Keratinocyte (primary cell): ENCODE measurements around the gene MOCS3. TPM values are rescaled to one million over a fixed set of nuclear protein-coding genes. Genes with fewer than 3 reads are reported as not detected.
A peak's percentile ranks its signal among the peaks of the same experiment; 100 is the strongest.

Experiments
- DNase-seq: peaks from one replicate; pipeline ENCODE4 v3.0.0-alpha.2; 2011; ENCODE audit warnings: low read depth, missing footprints, low spot score
- FAIRE-seq: peaks from 2 replicates; lab custom pipeline; 2011; peaks lifted over from hg19 to GRCh38; lab: Jason Lieb, UNC
- H2AFZ ChIP-seq: 2 replicates; pipeline ENCODE4 v1.6.0; 2012; ENCODE audit warnings: low read length, control low read depth, inconsistent platforms; ENCODE audit not compliant: control insufficient read depth
- H3K27ac ChIP-seq: 2 replicates; pipeline ENCODE4 v1.5.1; 2011; ENCODE audit warnings: low read length; ENCODE audit not compliant: control insufficient read depth, insufficient read depth
- H3K27me3 ChIP-seq: 3 replicates; pipeline ENCODE4 v1.6.0; 2011; ENCODE audit warnings: low read length; ENCODE audit not compliant: control insufficient read depth, insufficient read depth; ENCODE audit errors: extremely low read depth
- H3K36me3 ChIP-seq, 2 experiments: 2 replicates in 1 of 2; 3 replicates in 1 of 2; pipeline ENCODE4 v1.5.1; 2011; ENCODE audit warnings: low read length in 2 of 2, mild to moderate bottlenecking in 1 of 2; ENCODE audit not compliant: control insufficient read depth in 2 of 2, insufficient read depth in 2 of 2; ENCODE audit errors: extremely low read depth in 1 of 2
- H3K4me1 ChIP-seq: 3 replicates; pipeline ENCODE4 v1.5.1; 2011; ENCODE audit warnings: low read length; ENCODE audit not compliant: control insufficient read depth, insufficient read depth; ENCODE audit errors: extremely low read depth
- H3K4me2 ChIP-seq: 3 replicates; pipeline ENCODE4 v1.6.0; 2011; ENCODE audit warnings: low read depth, low read length; ENCODE audit not compliant: control insufficient read depth, insufficient read depth; ENCODE audit errors: extremely low read depth
- H3K4me3 ChIP-seq, 3 experiments: fragments of 200-600 bp in 1 of 3; sonication (generic) in 1 of 3; 2 replicates in 2 of 3; 3 replicates in 1 of 3; pipeline ENCODE4 v1.5.1; 2011 to 2016; ENCODE audit warnings: low read length in 3 of 3, mild to moderate bottlenecking in 3 of 3, control low read depth in 2 of 3, inconsistent platforms in 1 of 3, low read depth in 1 of 3, mixed read lengths in 1 of 3, mixed run types in 1 of 3, moderate library complexity in 1 of 3; ENCODE audit not compliant: control insufficient read depth in 2 of 3, insufficient read depth in 2 of 3; ENCODE audit errors: extremely low read depth in 1 of 3
- H3K79me2 ChIP-seq: 2 replicates; pipeline ENCODE4 v1.6.0; 2012; ENCODE audit warnings: low read length; ENCODE audit not compliant: control insufficient read depth, insufficient read depth
- H3K9ac ChIP-seq: 3 replicates; pipeline ENCODE4 v1.6.0; 2011; ENCODE audit warnings: low read length; ENCODE audit not compliant: control insufficient read depth, insufficient read depth; ENCODE audit errors: extremely low read depth
- H3K9me1 ChIP-seq: 3 replicates; pipeline ENCODE4 v1.6.0; 2011; ENCODE audit warnings: low read length; ENCODE audit not compliant: control insufficient read depth, insufficient read depth; ENCODE audit errors: extremely low read depth
- H3K9me3 ChIP-seq: 2 replicates; pipeline ENCODE4 v1.5.1; 2012; ENCODE audit warnings: low read depth, low read length; ENCODE audit not compliant: control insufficient read depth
- H4K20me1 ChIP-seq: 3 replicates; pipeline ENCODE4 v1.6.0; 2011; ENCODE audit warnings: low read length; ENCODE audit not compliant: control insufficient read depth, insufficient read depth; ENCODE audit errors: extremely low read depth
- CTCF ChIP-seq, 3 experiments: IDR thresholded peaks in 1 of 3; conservative IDR thresholded peaks in 1 of 3; optimal IDR thresholded peaks in 1 of 3; 2 replicates in 2 of 3; 3 replicates in 1 of 3; pipeline versions ENCODE3 to v1.5.1; 2011; ENCODE audit warnings: low read length in 3 of 3, mild to moderate bottlenecking in 3 of 3, moderate library complexity in 2 of 3, control low read depth in 1 of 3, inconsistent platforms in 1 of 3; ENCODE audit not compliant: insufficient read depth in 2 of 3; ENCODE audit errors: extremely low read depth in 1 of 3
- EZH2 ChIP-seq: IDR thresholded peaks from one replicate; pipeline ENCODE4 v1.6.1; 2012; ENCODE audit warnings: inconsistent platforms, mild to moderate bottlenecking, low read length, moderate library complexity
- dilution Hi-C: fragments of 300-500 bp; cut with MboI; formaldehyde crosslinking; loops from one replicate; pipeline ENCODE4 v1.7.0; 2020; ENCODE audit warnings: low sequenced_read_pairs; ENCODE audit not compliant: extremely low pct_ligation_motif_present
- polyA plus RNA-seq, 5 experiments: library from polyadenylated mRNA; depleted of rRNA in 3 of 5; stranded (reverse) in 3 of 5; stranded (forward) in 1 of 5; unstranded in 1 of 5; fragments of >200 nt; gene quantifications; 1 replicate in 1 of 5; 2 replicates in 3 of 5; 3 replicates in 1 of 5; pipeline versions ENCODE4 v1.2.1 to v1.2.3, GENCODE V29; 2011 to 2012; ENCODE audit warnings: missing spikeins in 2 of 5, low read depth in 1 of 5, low replicate concordance in 1 of 5

The MOCS3 gene
- polyA plus RNA-seq, 1 donor (not counting 4 experiments of a cell fraction or from before 2014, with no cell fraction given) = 4.0 TPM

- FAIRE-seq (no peak), DNase-seq (no peak)
- Histone ChIP-seq H3K9me1 (no peaks in the 10 kb centered on the region), H4K20me1 (peaks cover 9% of the 10 kb centered on the region), H3K9me3 (no peaks in the 10 kb centered on the region), H3K27ac (peak overlapping the region; percentile 100), H3K4me3 (peak overlapping the region; percentile 69 to 99 (median 99)), H3K36me3 (peaks cover 0 to 3% of the 10 kb centered on the region in 2 experiments), H2AFZ (no peak overlapping the region), H3K27me3 (no peaks in the 10 kb centered on the region), H3K79me2 (peaks cover 72% of the 10 kb centered on the region), H3K9ac (peak overlapping the region; percentile 94), H3K4me1 (peaks cover 17% of the 10 kb centered on the region), H3K4me2 (peak overlapping the region; percentile 96)
- no peak for TF ChIP-seq EZH2
- no peak for TF ChIP-seq CTCF (optimal IDR thresholded peaks at IDR 0.05 in 1 of 3, IDR thresholded peaks at IDR 0.05 in 1 of 3, conservative IDR thresholded peaks at IDR 0.05 in 1 of 3; ENCODE audit: extremely low read depth in 1 of 3, insufficient read depth in 2 of 3, low read length in 3 of 3)
- dilution Hi-C loops = no loop called here
Observed at GRCh38 chr20:50959543-50960126, 1.0 kb downstream of the MOCS3 start.

- Histone ChIP-seq H3K79me2 (no peaks in the 10 kb centered on the region), H2AFZ (no peak overlapping the region), H3K27ac (no peak overlapping the region), H3K4me2 (no peak overlapping the region), H3K4me1 (no peaks in the 10 kb centered on the region), H3K9ac (no peak overlapping the region), H3K27me3 (no peaks in the 10 kb centered on the region), H3K36me3 (no peaks in the 10 kb centered on the region), H3K9me3 (no peaks in the 10 kb centered on the region), H3K9me1 (no peaks in the 10 kb centered on the region), H4K20me1 (no peaks in the 10 kb centered on the region), H3K4me3 (no peak overlapping the region)
- no peak for FAIRE-seq
- TF ChIP-seq CTCF (optimal IDR thresholded peaks at IDR 0.05 in 1 of 3, IDR thresholded peaks at IDR 0.05 in 1 of 3, conservative IDR thresholded peaks at IDR 0.05 in 1 of 3; ENCODE audit: extremely low read depth in 1 of 3, insufficient read depth in 2 of 3, low read length in 3 of 3) (no peak), EZH2 (no peak)
- dilution Hi-C loops = no loop called here
- DNase-seq = no peak
Observed at GRCh38 chr20:50967586-50967985, 9.0 kb downstream of the MOCS3 start.
